Kidney tubule cell (primary cell): ENCODE data around the gene ACTR1B.
A peak's percentile ranks its signal among the peaks of the same experiment; 100 is the strongest.
"Not testable (repeated sequence)": the region's sequence is repeated elsewhere in the genome, so short reads cannot be mapped to it uniquely, and the experiment has no call there.

Experiments used
- DNase-seq: peaks from one replicate; pipeline ENCODE4 v3.0.0-alpha.2; 2018; ENCODE audit warnings: low spot score

ACTR1B gene

GRCh38 chr2:97688062-97688827, 24.4 kb upstream of the ACTR1B start:
- DNase-seq = peak; percentile 9

- DNase-seq = not testable (repeated sequence)
These were observed 23.4 kb upstream of the ACTR1B start for GRCh38 chr2:97687235-97687634.

- no peak for DNase-seq
These were observed 14.5 kb upstream of the ACTR1B start for GRCh38 chr2:97678298-97678697.

GRCh38 chr2:97677480-97677879, 13.6 kb upstream of the ACTR1B start:
- DNase-seq = no peak

- DNase-seq = no peak
These were observed 12.8 kb upstream of the ACTR1B start for GRCh38 chr2:97676620-97677019.

GRCh38 chr2:97675430-97676113, 11.7 kb upstream of the ACTR1B start:
- DNase-seq = no peak

GRCh38 chr2:97673915-97674283, 10.1 kb upstream of the ACTR1B start:
- DNase-seq = no peak

GRCh38 chr2:97673182-97673914, 9.5 kb upstream of the ACTR1B start:
- DNase-seq = no peak

GRCh38 chr2:97672606-97673140, 8.8 kb upstream of the ACTR1B start:
- not testable (repeated sequence) for DNase-seq

- no peak for DNase-seq
These were observed 7.7 kb upstream of the ACTR1B start for GRCh38 chr2:97671526-97671925.

GRCh38 chr2:97670471-97670870, 6.6 kb upstream of the ACTR1B start:
- DNase-seq = no peak

GRCh38 chr2:97669448-97669847, 5.6 kb upstream of the ACTR1B start, which contains the start of gene C2orf92:
Gene C2orf92 (plus strand): TSS chr2:97669713. CDS start chr2:97669789, 76 bp downstream.
- no peak for DNase-seq

- no peak for DNase-seq
These were observed 759 bp upstream of the ACTR1B start for GRCh38 chr2:97664636-97664970.

- DNase-seq = no peak
These were observed 250 bp downstream of the ACTR1B start for GRCh38 chr2:97663626-97663961.

- peak; percentile 95 for DNase-seq
These were observed 784 bp downstream of the ACTR1B start for GRCh38 chr2:97662895-97663625.

GRCh38 chr2:97662386-97662894, 1.4 kb downstream of the ACTR1B start:
- no peak for DNase-seq

GRCh38 chr2:97661927-97662326, 1.9 kb downstream of the ACTR1B start:
- DNase-seq = no peak

- no peak for DNase-seq
These were observed 3.0 kb downstream of the ACTR1B start for GRCh38 chr2:97660775-97661389.

- no peak for DNase-seq
These were observed 3.6 kb downstream of the ACTR1B start for GRCh38 chr2:97660044-97660774.

- no peak for DNase-seq
These were observed 4.4 kb downstream of the ACTR1B start for GRCh38 chr2:97659256-97660043.
